Fibroblast of villous mesenchyme (primary cell): ENCODE results near the gene ABCC1. TPM values are rescaled to one million over a fixed set of nuclear protein-coding genes. Genes with fewer than 3 reads are reported as not detected.

Source experiments
- DNase-seq: peaks from one replicate; pipeline ENCODE4 v3.0.0-alpha.2; 2010; ENCODE audit warnings: low read depth
- H3K4me3 ChIP-seq: 2 replicates; pipeline ENCODE4 v1.5.1; 2011; ENCODE audit warnings: low read depth, mild to moderate bottlenecking, low read length
- CTCF ChIP-seq: IDR thresholded peaks from 2 replicates; pipeline ENCODE4 v1.5.1; 2012; ENCODE audit warnings: low read depth, mild to moderate bottlenecking, low read length; ENCODE audit not compliant: insufficient read depth
- total RNA-seq: library from RNA; depleted of rRNA; stranded (reverse); fragments of >200 nt; gene quantifications from 2 replicates; pipeline ENCODE4 v1.2.3, GENCODE V29; 2012

The ABCC1 gene
- total RNA-seq, 1 donor = 34.1 TPM

GRCh38 chr16:16121185-16121727, 171.8 kb downstream of the ABCC1 start:
- TF ChIP-seq CTCF = no peak
- no peak for DNase-seq
- no peak overlapping the region for H3K4me3 ChIP-seq

GRCh38 chr16:16122264-16122663, 172.8 kb downstream of the ABCC1 start:
- DNase-seq = no peak
- H3K4me3 ChIP-seq = no peak overlapping the region
- TF ChIP-seq CTCF = no peak

- TF ChIP-seq CTCF = no peak
- no peak for DNase-seq
- H3K4me3 ChIP-seq = no peak overlapping the region
Observed at GRCh38 chr16:16124438-16124837, 175.0 kb downstream of the ABCC1 start.

GRCh38 chr16:16124974-16125373, 175.6 kb downstream of the ABCC1 start:
- DNase-seq = no peak
- no peak for TF ChIP-seq CTCF
- no peak overlapping the region for H3K4me3 ChIP-seq

GRCh38 chr16:16126896-16127295, 177.5 kb downstream of the ABCC1 start:
- no peak for DNase-seq
- no peak for TF ChIP-seq CTCF

GRCh38 chr16:16127469-16128116, 178.2 kb downstream of the ABCC1 start:
- peak; percentile 88 for TF ChIP-seq CTCF
- no peak overlapping the region for H3K4me3 ChIP-seq
- DNase-seq = peak; percentile 74

More at GRCh38 chr16:16126896-16127295, 177.5 kb downstream of the ABCC1 start:
- H3K4me3 ChIP-seq = no peak overlapping the region

GRCh38 chr16:16131204-16131603, 181.8 kb downstream of the ABCC1 start:
- TF ChIP-seq CTCF = no peak
- H3K4me3 ChIP-seq = no peak overlapping the region
- DNase-seq = no peak
